ENCODE results near the gene LHFPL3.

LHFPL3 gene

DNA sequence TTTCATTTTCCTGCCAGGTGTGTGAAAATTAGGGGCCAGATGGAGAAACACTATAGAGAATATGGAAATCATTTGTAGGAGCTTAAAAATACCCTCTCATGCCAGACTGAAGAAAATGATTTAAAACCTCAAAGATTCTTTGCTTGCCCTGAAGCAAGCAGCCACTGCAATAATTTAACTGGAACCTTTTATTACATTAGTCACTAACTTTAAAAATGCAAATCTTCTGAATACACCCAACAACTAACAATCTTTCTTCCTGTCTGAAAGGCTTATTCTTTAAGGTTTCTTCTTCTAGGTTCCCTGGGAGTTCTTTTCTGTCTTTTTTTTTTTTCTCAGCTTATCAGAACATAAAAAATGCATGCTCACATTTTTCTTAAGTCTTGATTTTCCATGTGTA is 447.1 kb downstream of the LHFPL3 start:
- H3K27ac ChIP-seq, result no peak overlapping the region
- TF ChIP-seq, protein P1, sequence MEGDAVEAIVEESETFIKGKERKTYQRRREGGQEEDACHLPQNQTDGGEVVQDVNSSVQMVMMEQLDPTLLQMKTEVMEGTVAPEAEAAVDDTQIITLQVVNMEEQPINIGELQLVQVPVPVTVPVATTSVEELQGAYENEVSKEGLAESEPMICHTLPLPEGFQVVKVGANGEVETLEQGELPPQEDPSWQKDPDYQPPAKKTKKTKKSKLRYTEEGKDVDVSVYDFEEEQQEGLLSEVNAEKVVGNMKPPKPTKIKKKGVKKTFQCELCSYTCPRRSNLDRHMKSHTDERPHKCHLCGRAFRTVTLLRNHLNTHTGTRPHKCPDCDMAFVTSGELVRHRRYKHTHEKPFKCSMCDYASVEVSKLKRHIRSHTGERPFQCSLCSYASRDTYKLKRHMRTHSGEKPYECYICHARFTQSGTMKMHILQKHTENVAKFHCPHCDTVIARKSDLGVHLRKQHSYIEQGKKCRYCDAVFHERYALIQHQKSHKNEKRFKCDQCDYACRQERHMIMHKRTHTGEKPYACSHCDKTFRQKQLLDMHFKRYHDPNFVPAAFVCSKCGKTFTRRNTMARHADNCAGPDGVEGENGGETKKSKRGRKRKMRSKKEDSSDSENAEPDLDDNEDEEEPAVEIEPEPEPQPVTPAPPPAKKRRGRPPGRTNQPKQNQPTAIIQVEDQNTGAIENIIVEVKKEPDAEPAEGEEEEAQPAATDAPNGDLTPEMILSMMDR (conservative IDR thresholded peaks at IDR 0.05), result no peak

DNA sequence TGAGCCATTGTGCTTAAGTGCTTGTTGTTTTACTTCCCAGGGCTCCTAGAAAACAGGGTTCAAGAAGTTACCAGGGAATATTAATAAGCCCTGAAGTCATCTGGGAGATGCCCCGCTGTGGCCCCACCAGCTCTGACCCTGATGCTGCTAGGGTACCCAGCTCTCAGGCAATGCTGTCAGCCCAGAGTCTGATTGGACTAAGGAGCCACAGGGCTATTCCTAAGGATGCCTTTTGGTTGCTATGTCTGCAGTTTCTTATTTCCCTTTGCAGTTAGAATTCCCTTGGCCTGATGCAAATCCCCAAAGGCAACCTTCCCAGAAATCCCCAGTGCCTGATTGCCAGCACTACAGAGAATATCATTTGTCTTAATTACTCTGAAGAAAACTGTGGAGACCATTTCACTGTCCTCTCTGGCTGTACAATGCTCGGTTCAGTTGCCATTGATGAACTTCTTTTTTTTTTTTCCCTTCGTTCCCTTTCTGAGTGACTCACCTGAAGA is 448.9 kb downstream of the LHFPL3 start:
- no peak overlapping the region for H3K27ac ChIP-seq
- TF ChIP-seq, protein P1 (conservative IDR thresholded peaks at IDR 0.05), result no peak

GRCh38 chr7:104779888-104780287 is 451.5 kb downstream of the LHFPL3 start:
- TF ChIP-seq, protein P1 (conservative IDR thresholded peaks at IDR 0.05), result no peak
- H3K27ac ChIP-seq, result no peak overlapping the region

DNA sequence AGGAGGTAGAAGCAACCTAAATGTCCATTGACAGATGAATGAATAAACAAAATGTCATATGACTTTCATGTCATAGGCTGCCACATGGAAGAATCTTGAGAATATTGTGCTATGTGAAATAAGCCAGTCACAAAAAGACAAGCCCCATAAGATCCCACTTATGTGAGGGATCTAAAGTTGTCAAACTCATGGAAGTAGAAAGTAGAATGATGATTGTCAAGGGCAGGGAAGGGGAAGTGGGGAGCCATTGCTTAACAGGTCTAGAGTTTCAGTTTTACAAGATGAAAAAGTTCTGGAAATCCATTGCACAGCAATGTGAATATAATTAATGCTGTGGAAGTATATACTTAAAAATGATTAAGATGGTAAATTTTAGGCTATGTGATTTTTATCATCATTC is 456.3 kb downstream of the LHFPL3 start:
- H3K27ac ChIP-seq, result no peak overlapping the region
- TF ChIP-seq, protein P1 (conservative IDR thresholded peaks at IDR 0.05), result no peak

GRCh38 chr7:104789780-104790179 is 461.4 kb downstream of the LHFPL3 start:
- TF ChIP-seq, protein P1 (conservative IDR thresholded peaks at IDR 0.05), result no peak

GRCh38 chr7:104790440-104790839 is 462.0 kb downstream of the LHFPL3 start:
- peak overlapping the region; percentile 80 for H3K27ac ChIP-seq

More at GRCh38 chr7:104789780-104790179, 461.4 kb downstream of the LHFPL3 start:
- H3K27ac ChIP-seq, result peak overlapping the region; percentile 80

GRCh38 chr7:104791080-104791479 is 462.7 kb downstream of the LHFPL3 start:
- H3K27ac ChIP-seq, result peak overlapping the region; percentile 80
- TF ChIP-seq, protein P1 (conservative IDR thresholded peaks at IDR 0.05), result no peak

More at GRCh38 chr7:104790440-104790839, 462.0 kb downstream of the LHFPL3 start:
- TF ChIP-seq, protein P1 (conservative IDR thresholded peaks at IDR 0.05), result no peak

Measured in VCaP (cell line).